Calu3 (cell line): ENCODE data around the gene KIZ. TPM values are rescaled to one million over a fixed set of nuclear protein-coding genes. Genes with fewer than 3 reads are reported as not detected.

Experiments
- BruUV-seq: library from RNA; stranded (reverse); fragments of 400-500 nt; replicated peaks from 2 replicates; lab custom pipeline; 2021; lab: Mats Ljungman, UMichigan
- CTCF ChIA-PET: fragments of 300-600 bp; sonication (Branson Sonifier 250); formaldehyde crosslinking; loops from one replicate; lab custom pipeline; 2022; ENCODE audit warnings: antibody characterized with exemption; lab: Charles Lee
- DNase-seq: peaks from one replicate; pipeline ENCODE4 v3.0.0; 2022
- H3K27ac Mint-ChIP-seq: one replicate; pipeline ENCODE4 v1.8.0; 2022; ENCODE audit warnings: mixed read lengths; ENCODE audit not compliant: unreplicated experiment
- H3K27me3 Mint-ChIP-seq: one replicate; pipeline ENCODE4 v1.8.0; 2022; ENCODE audit warnings: mixed read lengths; ENCODE audit not compliant: unreplicated experiment
- H3K36me3 Mint-ChIP-seq: one replicate; pipeline ENCODE4 v1.8.0; 2022; ENCODE audit warnings: mild to moderate bottlenecking, moderate library complexity, mixed read lengths; ENCODE audit not compliant: insufficient read depth, unreplicated experiment
- H3K4me1 Mint-ChIP-seq: one replicate; pipeline ENCODE4 v1.8.0; 2022; ENCODE audit warnings: mild to moderate bottlenecking, low read depth, mixed read lengths; ENCODE audit not compliant: unreplicated experiment
- H3K4me3 Mint-ChIP-seq: one replicate; pipeline ENCODE4 v1.8.0; 2022; ENCODE audit warnings: mild to moderate bottlenecking, low read depth, moderate library complexity, mixed read lengths; ENCODE audit not compliant: unreplicated experiment
- H3K9me3 Mint-ChIP-seq: one replicate; pipeline ENCODE4 v1.8.0; 2022; ENCODE audit warnings: low read depth, mixed read lengths; ENCODE audit not compliant: unreplicated experiment
- CTCF ChIP-seq: fragments of 200-600 bp; IDR thresholded peaks from one replicate; pipeline ENCODE4 v1.8.0; 2022; ENCODE audit warnings: antibody characterized with exemption; ENCODE audit not compliant: unreplicated experiment
- intact Hi-C: fragments of 100-400 bp; cut with micrococcal nuclease; formaldehyde crosslinking; loops from one replicate; pipeline ENCODE4 v1.10.0; 2022; ENCODE audit not compliant: unreplicated experiment
- total RNA-seq: library from RNA; stranded (reverse); gene quantifications from 2 replicates; pipeline ENCODE4 v1.2.3, GENCODE V29; 2022

Gene KIZ
- total RNA-seq, 1 experiment from 2014 or later: 3.3 TPM

GRCh38 chr20:21100578-21101452 lies 25.1 kb upstream of the KIZ start:
- Mint-ChIP-seq H3K9me3 (no peaks in the 10 kb centered on the region), H3K27me3 (no peaks in the 10 kb centered on the region), H3K27ac (no peak overlapping the region), H3K4me1 (no peaks in the 10 kb centered on the region), H3K36me3 (no peaks in the 10 kb centered on the region), H3K4me3 (no peak overlapping the region)
- BruUV-seq: no TSS peak
- intact Hi-C loops: no loop called here
- CTCF ChIA-PET: no interaction called here
- no peak for TF ChIP-seq CTCF
- no peak for DNase-seq

GRCh38 chr20:21101453-21101931 lies 24.4 kb upstream of the KIZ start:
- CTCF ChIA-PET: no interaction called here
- Mint-ChIP-seq H3K4me3 (no peak overlapping the region), H3K27ac (no peak overlapping the region), H3K9me3 (no peaks in the 10 kb centered on the region), H3K36me3 (no peaks in the 10 kb centered on the region), H3K27me3 (no peaks in the 10 kb centered on the region), H3K4me1 (no peaks in the 10 kb centered on the region)
- intact Hi-C loops: no loop called here
- no peak for DNase-seq
- BruUV-seq: no TSS peak
- TF ChIP-seq CTCF: no peak

DNA sequence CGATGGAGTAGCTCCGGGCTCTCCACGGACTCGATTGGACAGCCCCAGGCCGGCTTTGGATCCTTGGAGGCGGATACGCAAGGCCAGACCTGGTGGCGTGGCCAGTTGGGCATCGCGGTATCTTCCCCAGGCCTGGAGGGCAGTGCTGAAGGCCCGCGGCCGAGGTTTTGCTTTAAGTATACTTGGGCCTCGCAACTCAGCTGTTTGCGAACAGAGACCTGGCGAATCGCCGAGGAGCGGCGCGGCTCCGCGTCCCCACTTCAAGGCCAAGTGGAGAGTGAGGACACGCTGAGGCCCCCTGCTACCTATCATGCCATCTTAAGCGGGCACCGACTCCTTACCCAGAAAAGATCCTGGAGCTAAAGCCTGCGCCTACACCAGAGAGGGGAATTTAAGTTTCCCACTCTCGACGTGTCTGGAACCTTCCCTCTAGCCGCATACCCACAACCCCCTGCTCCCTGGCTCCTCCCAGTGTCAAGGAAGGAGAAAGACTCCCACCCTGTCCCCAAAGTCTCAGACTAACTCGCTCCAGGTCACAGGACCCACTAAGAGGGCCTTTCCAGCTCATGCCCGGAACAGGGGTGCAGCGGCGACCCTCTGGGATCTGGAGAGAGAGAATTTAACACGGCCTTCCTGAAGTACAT lies 23.8 kb upstream of the KIZ start:
- H3K4me3 Mint-ChIP-seq: no peak overlapping the region
- intact Hi-C loops: no loop called here
- H3K9me3 Mint-ChIP-seq: no peaks in the 10 kb centered on the region

More for the DNA sequence above, 23.8 kb upstream of the KIZ start:
- BruUV-seq: no TSS peak
- TF ChIP-seq CTCF: no peak
- no peak overlapping the region for H3K27ac Mint-ChIP-seq
- H3K27me3 Mint-ChIP-seq: no peaks in the 10 kb centered on the region
- DNase-seq: no peak
- H3K4me1 Mint-ChIP-seq: no peaks in the 10 kb centered on the region
- H3K36me3 Mint-ChIP-seq: no peaks in the 10 kb centered on the region
- CTCF ChIA-PET: interaction anchor here (0.6 kb wide), 1 partner anchor 644 kb away, joined by 3 read pairs; no protein-coding TSS in a partner anchor
